Kidney epithelial cell (primary cell): ENCODE measurements around the gene ARL6IP1. TPM values are rescaled to one million over a fixed set of nuclear protein-coding genes. Genes with fewer than 3 reads are reported as not detected.
"Not testable (repeated sequence)": the region's sequence is repeated elsewhere in the genome, so short reads cannot be mapped to it uniquely, and the experiment has no call there.

Experiments
- DNase-seq: peaks from one replicate; pipeline ENCODE4 v3.0.0-alpha.2; 2010; ENCODE audit warnings: low read depth
- H3K27me3 ChIP-seq: 2 replicates; pipeline ENCODE4 v1.6.0; 2011; ENCODE audit warnings: low read length; ENCODE audit not compliant: control insufficient read depth, insufficient read depth
- H3K36me3 ChIP-seq: 2 replicates; pipeline ENCODE4 v1.5.1; 2011; ENCODE audit warnings: low read length; ENCODE audit not compliant: control insufficient read depth, insufficient read depth
- H3K4me3 ChIP-seq: 2 replicates; pipeline ENCODE4 v1.5.1; 2011; ENCODE audit warnings: low read depth, mild to moderate bottlenecking, control low read depth, low read length
- CTCF ChIP-seq: IDR thresholded peaks from 2 replicates; pipeline ENCODE4 v1.5.1; 2011; ENCODE audit warnings: mild to moderate bottlenecking, moderate library complexity, low read length, control low read depth, inconsistent platforms; ENCODE audit not compliant: insufficient read depth, poor library complexity, severe bottlenecking
- total RNA-seq: library from RNA; depleted of rRNA; stranded (reverse); fragments of >200 nt; gene quantifications from 2 replicates; pipeline ENCODE4 v1.2.3, GENCODE V29; 2015

Gene ARL6IP1
- total RNA-seq, 1 donor from 2014 or later, result 267 TPM

GRCh38 chr16:18767217-18767616 is 34.1 kb downstream of the ARL6IP1 start:
- not testable (repeated sequence) for H3K36me3 ChIP-seq, H3K27me3 ChIP-seq, H3K4me3 ChIP-seq, DNase-seq

- not testable (repeated sequence) for H3K4me3 ChIP-seq, DNase-seq
Observed at GRCh38 chr16:18762713-18763112, 38.6 kb downstream of the ARL6IP1 start.

GRCh38 chr16:18759598-18760520 is 41.5 kb downstream of the ARL6IP1 start:
- H3K36me3 ChIP-seq, H3K4me3 ChIP-seq, H3K27me3 ChIP-seq, DNase-seq: not testable (repeated sequence)
- peak; percentile 44 for TF ChIP-seq CTCF

More at GRCh38 chr16:18762713-18763112, 38.6 kb downstream of the ARL6IP1 start:
- not testable (repeated sequence) for H3K27me3 ChIP-seq, H3K36me3 ChIP-seq

GRCh38 chr16:18757960-18758660 is 43.2 kb downstream of the ARL6IP1 start:
- H3K36me3 ChIP-seq, H3K27me3 ChIP-seq, DNase-seq, H3K4me3 ChIP-seq: not testable (repeated sequence)

- not testable (repeated sequence) for H3K36me3 ChIP-seq, DNase-seq, H3K27me3 ChIP-seq, H3K4me3 ChIP-seq
Observed at GRCh38 chr16:18756639-18757038, 44.7 kb downstream of the ARL6IP1 start.

- not testable (repeated sequence) for H3K36me3 ChIP-seq, H3K27me3 ChIP-seq, DNase-seq, H3K4me3 ChIP-seq
Observed at GRCh38 chr16:18742870-18743269, 58.5 kb downstream of the ARL6IP1 start.

Other genes starting within 250 kb of the ARL6IP1 start
- 136 and 137 TPM in 2 replicates for gene NOMO2, start 239.5 kb downstream of the ARL6IP1 start, total RNA-seq
- 3,107 and 3,956 TPM in 2 replicates for gene RPS15A, start 11.2 kb downstream of the ARL6IP1 start, total RNA-seq
- 51.5 and 69.6 TPM in 2 replicates for gene SMG1, start 124.9 kb upstream of the ARL6IP1 start, total RNA-seq
- gene TMC7, start 182.4 kb upstream of the ARL6IP1 start, total RNA-seq, result 0.75 and 1.6 TPM in 2 replicates